ENCODE data around the gene GZMM.

Gene GZMM

DNA sequence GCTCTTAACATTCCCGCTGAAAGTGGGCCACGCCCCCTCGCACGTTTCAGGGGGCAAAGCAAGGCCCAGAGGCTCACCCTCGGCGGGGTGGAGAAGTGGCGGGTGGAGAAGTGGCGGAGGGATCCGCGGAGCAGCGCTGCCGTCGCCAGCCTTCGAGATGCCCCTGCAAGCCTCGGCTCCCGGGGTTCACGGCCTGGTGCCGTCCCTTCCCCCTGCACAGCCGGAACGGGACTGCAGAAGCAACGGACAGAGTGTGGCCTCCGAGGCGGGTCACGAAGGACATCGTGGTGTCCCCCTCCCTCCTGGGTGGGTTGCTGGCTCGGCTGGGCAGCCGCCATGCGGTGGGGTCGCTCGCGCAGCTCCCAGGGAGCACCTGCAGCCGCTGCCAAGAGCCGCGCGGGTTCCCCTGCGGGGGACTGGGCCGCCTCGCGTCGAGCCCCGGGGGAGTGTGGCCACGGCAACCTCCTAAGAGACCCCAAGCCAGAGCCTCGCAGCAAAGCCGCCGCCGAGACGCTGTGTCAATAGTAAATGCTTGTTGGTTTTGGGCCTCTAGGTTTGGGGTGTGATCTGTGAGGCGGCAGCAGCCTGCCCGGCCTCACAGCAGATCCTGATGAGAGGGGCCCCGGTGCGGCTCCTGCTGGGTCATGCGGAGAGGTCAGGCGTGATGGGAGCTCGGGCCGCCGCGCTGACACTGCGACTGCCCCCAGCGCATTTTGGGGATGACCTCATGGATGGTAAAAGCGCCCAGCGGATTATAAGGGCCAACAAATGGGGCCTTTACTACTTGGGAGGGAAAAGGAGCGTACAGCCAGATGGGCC is 31.1 kb upstream of the GZMM start:
- DNase-seq, result no peak

DNA sequence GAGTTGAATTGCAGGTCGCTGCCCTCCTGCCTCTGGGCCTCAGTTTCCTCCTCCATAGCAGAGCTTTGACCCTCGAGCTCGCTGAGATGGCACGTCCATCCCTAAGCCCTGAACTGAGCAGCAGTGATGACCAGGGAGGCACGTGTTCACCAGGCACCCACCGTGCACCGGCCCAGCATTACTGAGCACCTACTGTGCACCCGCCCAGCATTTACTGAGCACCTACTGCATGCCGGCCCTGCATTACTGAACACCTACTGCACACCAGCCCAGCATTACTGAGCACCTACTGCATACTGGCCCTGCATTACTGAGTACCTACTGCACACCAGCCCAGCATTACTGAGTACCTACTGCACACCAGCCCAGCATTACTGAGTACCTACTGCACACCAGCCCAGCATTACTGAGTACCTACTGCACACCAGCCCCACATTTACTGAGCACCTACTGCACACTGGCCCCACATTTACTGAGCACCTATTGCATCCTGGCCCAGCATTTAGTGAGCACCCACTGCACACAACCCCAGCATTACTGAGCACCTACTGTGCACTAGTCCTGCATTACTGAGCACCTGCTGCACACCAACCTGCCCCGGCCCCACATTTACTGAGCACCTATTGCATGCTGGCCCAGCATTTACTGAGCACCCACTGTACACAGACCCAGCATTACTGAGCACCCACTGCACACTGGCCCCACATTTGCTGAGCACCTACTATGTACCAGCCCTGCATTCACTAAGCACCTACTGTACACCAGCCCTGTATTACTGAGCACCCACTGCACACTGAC is 30.3 kb upstream of the GZMM start:
- DNase-seq, result no peak

DNA sequence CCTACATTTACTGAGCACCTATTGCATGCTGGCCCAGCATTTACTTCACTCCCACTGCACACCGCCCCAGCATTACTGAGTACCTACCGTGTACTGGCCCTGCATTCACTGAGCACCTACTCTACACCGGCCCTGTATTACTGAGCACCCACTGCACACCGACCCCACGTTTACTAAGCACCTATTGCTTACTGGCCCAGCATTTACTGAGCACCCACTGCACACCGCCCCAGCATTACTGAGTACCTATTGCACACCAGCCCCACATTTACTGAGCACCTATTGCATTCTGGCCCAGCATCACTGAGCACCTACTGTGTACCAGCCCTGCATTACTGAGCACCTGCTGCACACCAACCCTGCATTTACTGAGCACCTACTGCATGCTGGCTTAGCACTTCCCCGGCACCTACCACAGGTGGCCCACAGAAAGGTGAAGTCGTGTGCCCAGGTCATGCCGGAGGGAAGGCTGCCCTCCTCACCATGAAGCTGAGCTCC is 29.6 kb upstream of the GZMM start:
- no peak for DNase-seq

GRCh38 chr19:517721-518597 is 25.9 kb upstream of the GZMM start:
- no peak for DNase-seq

GRCh38 chr19:518598-519231 is 25.1 kb upstream of the GZMM start:
- DNase-seq, result peak; percentile 43

GRCh38 chr19:519449-519865 is 24.4 kb upstream of the GZMM start:
- DNase-seq, result no peak

DNA sequence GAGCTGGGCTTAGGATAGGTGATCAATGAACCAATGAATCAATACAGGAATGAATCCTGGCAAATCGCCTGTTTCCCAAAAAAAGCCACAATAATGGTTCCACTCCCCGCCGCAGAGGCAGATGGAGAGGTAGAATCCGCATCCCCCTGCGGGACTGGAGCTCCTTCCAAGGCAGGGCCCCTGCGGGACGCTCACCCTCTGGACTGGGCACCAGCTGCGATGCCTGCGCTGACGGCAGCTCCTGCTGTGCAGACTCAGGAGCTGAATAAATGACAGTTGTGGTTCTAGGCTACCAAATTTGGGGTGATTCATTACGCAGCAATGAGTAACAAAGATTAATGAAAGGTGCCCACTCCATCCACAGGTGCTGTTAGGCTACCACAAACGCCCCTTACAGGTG is 21.1 kb upstream of the GZMM start:
- DNase-seq, result no peak

- no peak for DNase-seq
Observed at GRCh38 chr19:524062-524674, 19.7 kb upstream of the GZMM start.

- DNase-seq, result no peak
Observed at GRCh38 chr19:525029-525428, 18.8 kb upstream of the GZMM start.

- no peak for DNase-seq
Observed at GRCh38 chr19:525857-526419, 17.9 kb upstream of the GZMM start.

DNA sequence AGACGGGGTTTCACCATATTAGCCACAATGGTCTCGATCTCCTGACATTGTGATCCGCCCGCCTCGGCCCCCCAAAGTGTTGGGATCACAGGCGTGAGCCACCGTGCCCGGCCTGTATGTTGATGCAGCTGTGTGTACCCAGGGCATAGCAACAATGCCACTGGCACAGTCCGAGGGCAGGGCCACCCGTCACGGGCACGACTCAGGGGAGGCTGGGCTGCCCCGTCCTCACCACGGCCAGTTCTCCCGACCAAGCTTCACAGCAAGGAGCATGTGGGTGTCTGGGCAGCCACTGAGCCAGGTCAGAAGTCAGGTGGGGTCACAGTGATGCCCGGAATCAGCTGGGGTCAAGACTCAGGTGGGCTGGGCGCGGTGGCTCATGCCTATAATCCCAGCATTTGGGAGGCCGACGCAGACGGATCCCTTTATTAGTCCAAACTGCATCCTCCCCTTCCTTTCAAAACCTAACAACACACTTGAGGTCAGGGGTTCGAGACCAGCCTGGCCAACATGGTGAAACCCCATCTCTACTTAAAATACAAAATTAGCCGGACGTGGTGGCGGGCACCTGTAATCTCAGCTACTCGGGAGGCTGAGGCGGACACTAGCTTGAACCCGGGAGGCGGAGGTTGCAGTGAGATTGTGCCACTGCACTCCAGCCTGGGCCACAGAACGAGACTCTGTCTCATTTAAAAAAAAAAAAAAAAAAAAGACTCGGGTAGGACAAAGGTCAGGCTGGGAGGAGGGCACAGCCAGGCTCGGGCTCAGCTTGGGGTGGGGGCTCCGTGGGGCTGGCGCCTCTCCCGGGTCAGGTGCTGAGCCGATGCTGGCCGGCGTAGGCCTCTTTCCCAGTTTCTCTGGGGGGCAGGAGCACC is 13.5 kb upstream of the GZMM start:
- DNase-seq, result no peak

DNA sequence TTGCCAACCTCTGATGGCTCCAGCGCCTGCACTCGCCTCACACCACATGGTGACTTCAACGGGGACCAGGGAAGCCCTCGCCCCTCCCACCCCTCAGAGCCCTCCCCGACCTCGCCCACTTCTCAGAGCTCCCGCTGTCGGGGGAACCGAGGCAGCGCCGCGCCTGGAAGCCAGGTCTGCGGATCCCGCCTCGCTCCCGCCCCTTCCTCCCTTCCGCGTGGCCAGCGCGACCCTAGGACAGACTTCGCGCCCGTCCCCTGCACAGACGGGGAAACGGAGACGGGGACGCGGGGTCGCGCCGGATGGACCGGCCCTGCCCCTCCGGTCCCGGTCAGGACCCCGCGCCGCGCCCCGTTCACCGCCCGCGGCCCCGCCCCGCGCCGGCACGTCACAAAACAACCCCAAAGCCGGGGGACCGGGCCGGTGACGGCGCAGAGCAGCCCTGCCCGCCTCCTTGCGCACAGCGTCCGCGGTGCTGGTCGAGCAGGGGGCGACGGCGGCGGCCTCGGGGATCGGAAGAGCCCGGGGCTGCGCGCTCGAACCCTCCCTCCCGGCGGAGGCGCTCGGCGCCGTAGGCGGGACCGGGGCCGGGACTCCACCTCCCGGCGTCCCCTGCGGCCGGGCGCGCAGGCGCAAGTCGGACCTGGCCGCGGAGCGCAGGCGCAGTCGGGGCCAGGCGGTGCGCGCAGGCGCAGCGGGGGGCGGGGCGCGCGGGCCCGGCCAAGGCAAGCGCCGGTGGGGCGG is 12.7 kb upstream of the GZMM start:
- peak; percentile 94 for DNase-seq

DNA sequence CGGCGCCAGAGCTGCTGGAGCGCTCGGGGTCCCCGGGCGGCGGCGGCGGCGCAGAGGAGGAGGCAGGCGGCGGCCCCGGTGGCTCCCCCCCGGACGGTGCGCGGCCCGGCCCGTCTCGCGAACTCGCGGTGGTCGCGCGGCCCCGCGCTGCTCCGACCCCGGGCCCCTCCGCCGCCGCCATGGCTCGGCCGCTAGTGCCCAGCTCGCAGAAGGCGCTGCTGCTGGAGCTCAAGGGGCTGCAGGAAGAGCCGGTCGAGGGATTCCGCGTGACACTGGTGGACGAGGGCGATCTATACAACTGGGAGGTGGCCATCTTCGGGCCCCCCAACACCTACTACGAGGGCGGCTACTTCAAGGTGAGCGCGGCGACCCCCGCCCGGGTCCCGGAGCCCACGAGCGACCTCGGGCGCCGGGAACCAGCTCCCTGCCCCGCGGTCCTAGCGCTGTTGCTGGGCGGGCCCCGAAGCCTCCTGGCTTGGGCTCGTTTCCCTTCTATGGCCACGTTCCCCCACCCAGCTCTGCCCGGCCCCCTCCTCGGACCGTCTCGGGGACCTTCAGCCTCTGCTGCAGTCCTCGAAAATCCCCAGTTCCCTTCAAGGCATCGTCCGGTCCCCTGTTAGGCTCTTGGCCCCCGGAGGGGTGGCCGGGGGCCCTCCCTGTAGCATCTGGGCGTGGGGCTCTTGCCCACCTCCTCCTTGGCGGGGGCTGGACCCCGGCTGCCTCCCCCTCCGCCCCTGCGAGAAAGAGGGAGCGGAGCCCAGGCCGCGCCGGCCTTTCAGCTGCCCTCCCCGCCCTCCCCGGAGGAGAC is 11.9 kb upstream of the GZMM start, which contains the start of gene CDC34:
TSS of gene CDC34 (plus strand) at position 8 of the 808 bp plus-strand sequence. CDS start at position 180, 172 bp downstream.
- no peak for DNase-seq

GRCh38 chr19:532561-533363 is 11.1 kb upstream of the GZMM start:
- DNase-seq, result peak; percentile 55

DNA sequence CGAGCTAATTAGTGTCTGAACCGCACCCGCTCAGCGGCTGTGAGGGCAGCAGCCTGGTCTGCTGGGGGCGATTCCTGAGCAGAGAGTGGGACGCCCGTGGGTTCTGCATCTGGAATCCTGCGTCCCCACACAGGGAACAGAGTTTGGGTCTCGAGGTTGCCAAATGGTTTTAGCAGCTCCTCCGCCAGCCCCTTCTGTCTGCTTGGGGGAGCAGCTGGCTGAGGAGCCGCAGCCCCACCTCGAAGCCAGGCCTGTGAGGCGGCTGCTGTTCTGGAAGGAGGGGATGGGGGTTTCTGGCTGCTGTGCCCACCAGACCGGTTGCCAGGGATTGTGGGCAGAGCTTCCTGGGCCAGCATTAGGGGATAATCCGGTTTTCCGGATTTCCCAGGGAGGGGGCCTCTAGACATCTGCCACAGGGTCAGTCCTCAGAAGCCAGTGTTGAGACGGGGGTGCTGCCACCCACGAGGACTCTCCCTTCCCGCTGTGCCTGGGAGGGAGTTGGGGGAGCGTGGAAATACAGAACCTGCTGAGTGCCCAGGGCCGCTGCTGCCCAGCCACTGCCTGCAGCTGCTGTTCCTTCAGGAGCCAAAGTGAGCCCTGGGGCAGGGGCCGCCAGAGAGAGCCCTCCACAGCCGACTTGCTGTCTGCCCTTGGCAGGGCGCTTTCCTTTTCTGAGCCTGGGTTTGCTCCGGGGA is 10.3 kb upstream of the GZMM start:
- DNase-seq, result no peak

DNA sequence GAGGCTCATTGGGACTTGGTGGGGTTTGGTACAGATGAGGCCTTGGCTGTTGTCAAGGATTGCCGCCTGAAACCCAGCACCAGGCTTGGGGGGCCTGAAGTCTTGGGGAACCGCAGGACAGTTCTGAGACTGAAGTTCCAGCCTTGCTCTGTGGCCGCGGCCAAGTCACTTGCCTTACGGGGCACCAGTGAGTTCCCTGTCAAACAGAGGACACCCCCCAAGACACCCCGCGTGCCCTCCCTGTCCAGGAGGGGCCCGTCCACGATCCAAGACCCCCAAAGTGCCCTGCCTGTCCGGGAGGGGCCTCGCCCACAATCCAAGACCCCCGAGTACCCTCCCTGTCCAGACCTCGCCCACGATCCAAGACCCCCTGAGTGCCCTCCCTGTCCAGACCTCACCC is 9.8 kb upstream of the GZMM start:
- DNase-seq, result no peak
